Sigmoid colon (tissue), 7 donors: ENCODE measurements around the gene MAPKAPK3. TPM values are rescaled to one million over a fixed set of nuclear protein-coding genes. Genes with fewer than 3 reads are reported as not detected.

Experiments
- DNase-seq: peaks from one replicate; pipeline ENCODE4 v3.0.0-alpha.2; 2019
- H3K27ac ChIP-seq, 4 donors: fragments of 200-600 bp; sonication (generic); one replicate each; pipeline ENCODE4 v1.5.1; 2016 to 2019; ENCODE audit warnings: mild to moderate bottlenecking in 1 of 4
- H3K27me3 ChIP-seq, 3 donors: fragments of 200-600 bp; sonication (generic); one replicate each; pipeline ENCODE4 v1.5.1; 2019; ENCODE audit warnings: mild to moderate bottlenecking in 1 of 3
- H3K36me3 ChIP-seq, 4 donors: fragments of 200-600 bp; sonication (generic); one replicate each; pipeline ENCODE4 v1.5.1; 2016 to 2019
- H3K4me1 ChIP-seq, 4 donors: fragments of 200-600 bp; sonication (generic); one replicate each; pipeline ENCODE4 v1.5.1; 2017 to 2019
- H3K4me3 ChIP-seq, 4 donors: fragments of 200-600 bp; sonication (generic); one replicate each; pipeline ENCODE4 v1.5.1; 2017 to 2019; ENCODE audit warnings: mild to moderate bottlenecking in 2 of 4, moderate library complexity in 1 of 4
- H3K9me3 ChIP-seq, 4 donors: fragments of 200-600 bp in 3 of 4; sonication (generic) in 3 of 4; one replicate each; pipeline versions ENCODE4 v1.5.1 to v1.6.1; 2013 to 2019
- EP300 ChIP-seq, 4 donors: sonication (generic); formaldehyde crosslinking; IDR thresholded peaks; one replicate each; pipeline ENCODE4 v1.6.1; 2017; ENCODE audit warnings: antibody characterized with exemption in 4 of 4
- POLR2A ChIP-seq, 2 donors: fragments of 450-650 bp; IDR thresholded peaks; one replicate each; pipeline ENCODE4 v1.6.1; 2016; ENCODE audit warnings: antibody characterized with exemption in 2 of 2, mild to moderate bottlenecking in 2 of 2, moderate library complexity in 2 of 2
- POLR2AphosphoS5 ChIP-seq, 4 donors: sonication (generic); formaldehyde crosslinking; IDR thresholded peaks; one replicate each; pipeline ENCODE4 v1.6.1; 2017; ENCODE audit warnings: antibody characterized with exemption in 4 of 4
- WGBS, 2 donors: extraction: QIAGEN DNeasy Blood & Tissue Kit; methylation state at CpG; one replicate each; pipeline ENCODE4 v1.1.7; 2013; 5-methylcytosine and 5-hydroxymethylcytosine counted together
- intact Hi-C: fragments of 100-400 bp; cut with DNase I; formaldehyde crosslinking; loops from one replicate; pipeline ENCODE4 v1.15.1; 2023
- polyA plus RNA-seq, 3 donors: library from polyadenylated mRNA; stranded (reverse); fragments of 200-250 nt; gene quantifications; one replicate each; pipeline ENCODE4 v1.2.3, GENCODE V29; 2013
- total RNA-seq, 4 donors: library from RNA; depleted of rRNA; stranded (reverse); fragments of >200 nt; gene quantifications; one replicate each; pipeline ENCODE4 v1.1.0, GENCODE V29; 2016
- TF ChIP-seq, protein P1 (sequence below), 4 experiments: fragments of 450-650 bp in 3 of 4; fragments of 200-600 bp in 1 of 4; IDR thresholded peaks; one replicate each; pipeline ENCODE4 v1.5.1; 2016 to 2019; ENCODE audit warnings: antibody characterized with exemption in 4 of 4, mild to moderate bottlenecking in 3 of 4, moderate library complexity in 2 of 4
- donor health status: healthy with polysubstance abuse.
- donor health status: Bipolar disorder and iron deficiency.
- donor health status: healthy.

The MAPKAPK3 gene
- total and polyA plus RNA-seq, 7 donors: 15.2 to 32.8 (median 19.8) TPM

DNA sequence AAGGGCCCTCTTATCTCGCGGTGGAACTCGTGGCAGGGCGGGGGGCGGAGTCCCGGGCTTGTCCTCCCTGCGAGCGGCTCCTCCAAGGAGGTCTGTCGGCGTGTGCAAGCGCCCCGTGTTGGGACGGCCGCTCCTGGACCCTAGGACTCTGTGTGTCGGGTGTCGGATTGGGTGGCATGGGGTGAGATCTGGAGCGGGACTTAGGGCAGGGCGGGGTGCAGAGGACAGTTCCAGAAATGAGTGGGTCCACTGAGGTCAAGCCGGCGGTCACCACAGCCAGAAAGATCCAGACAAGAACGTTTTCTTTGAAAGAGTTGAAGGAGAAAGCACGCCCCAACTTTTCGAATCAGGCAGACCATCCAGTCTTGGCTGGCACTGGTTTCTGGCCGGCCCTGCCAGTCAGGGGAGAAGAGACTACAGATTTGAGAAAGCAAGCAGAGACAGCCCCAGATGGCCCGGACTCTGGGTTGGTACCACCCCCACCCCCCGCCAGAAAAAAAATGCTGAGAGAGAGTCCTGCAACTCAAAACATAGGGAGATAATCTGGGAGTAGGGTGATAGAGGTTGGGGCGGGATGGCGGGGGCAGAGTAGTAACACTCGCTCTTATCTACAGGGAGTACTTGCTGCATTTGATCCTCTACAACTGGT is 4.6 kb upstream of the MAPKAPK3 start:
- peak overlapping the region; percentile 78 to 87 (median 82) for H3K27ac ChIP-seq
- DNase-seq: no peak
- peaks cover 0 to 58% (median 35%) of the 10 kb centered on the region in 4 donors for H3K4me1 ChIP-seq
- peak in 1 of 2 donors; percentile 28 for TF ChIP-seq POLR2A (IDR thresholded peaks at IDR 0.05)
- no peak for TF ChIP-seq EP300 (IDR thresholded peaks at IDR 0.05)
- WGBS, 2 donors: 2 to 7% methylated on average over 29 of the region's 29 CpGs
- no peaks in the 10 kb centered on the region for H3K27me3 ChIP-seq
- no peaks in the 10 kb centered on the region for H3K9me3 ChIP-seq
- peaks cover 0 to 12% (median 3%) of the 10 kb centered on the region in 4 donors for H3K36me3 ChIP-seq
- H3K4me3 ChIP-seq: peak overlapping the region; percentile 47 to 73 (median 63)
- intact Hi-C loops: loop anchor here (5.0 to 10.0 kb wide), 2 partner anchors 265 to 272 kb away; partner anchors contain the start of gene ZMYND10

GRCh38 chr3:50612970-50613846 is 3.7 kb upstream of the MAPKAPK3 start:
- H3K36me3 ChIP-seq: peaks cover 0 to 3% (median 0%) of the 10 kb centered on the region in 4 donors
- intact Hi-C loops: loop anchor here (5.0 to 10.0 kb wide), 2 partner anchors 266 to 272 kb away; partner anchors contain the start of gene ZMYND10
- H3K4me3 ChIP-seq: peak overlapping the region in 1 of 4 donors; percentile 73
- peaks cover 0 to 67% (median 43%) of the 10 kb centered on the region in 4 donors for H3K4me1 ChIP-seq
- no peak for TF ChIP-seq EP300 (IDR thresholded peaks at IDR 0.05)
- no peak for DNase-seq
- 67% methylated on average over 6 of the region's 6 CpGs for WGBS, 2 donors
- H3K27me3 ChIP-seq: no peaks in the 10 kb centered on the region
- peak overlapping the region in 2 of 4 donors; percentile 78 to 87 for H3K27ac ChIP-seq
- no peaks in the 10 kb centered on the region for H3K9me3 ChIP-seq

- peaks cover 0 to 55% (median 37%) of the 10 kb centered on the region in 4 donors for H3K4me1 ChIP-seq
- 78 to 81% methylated on average over 1 of the region's 1 CpG for WGBS, 2 donors
These were observed 1.8 kb upstream of the MAPKAPK3 start for GRCh38 chr3:50615190-50615589.

DNA sequence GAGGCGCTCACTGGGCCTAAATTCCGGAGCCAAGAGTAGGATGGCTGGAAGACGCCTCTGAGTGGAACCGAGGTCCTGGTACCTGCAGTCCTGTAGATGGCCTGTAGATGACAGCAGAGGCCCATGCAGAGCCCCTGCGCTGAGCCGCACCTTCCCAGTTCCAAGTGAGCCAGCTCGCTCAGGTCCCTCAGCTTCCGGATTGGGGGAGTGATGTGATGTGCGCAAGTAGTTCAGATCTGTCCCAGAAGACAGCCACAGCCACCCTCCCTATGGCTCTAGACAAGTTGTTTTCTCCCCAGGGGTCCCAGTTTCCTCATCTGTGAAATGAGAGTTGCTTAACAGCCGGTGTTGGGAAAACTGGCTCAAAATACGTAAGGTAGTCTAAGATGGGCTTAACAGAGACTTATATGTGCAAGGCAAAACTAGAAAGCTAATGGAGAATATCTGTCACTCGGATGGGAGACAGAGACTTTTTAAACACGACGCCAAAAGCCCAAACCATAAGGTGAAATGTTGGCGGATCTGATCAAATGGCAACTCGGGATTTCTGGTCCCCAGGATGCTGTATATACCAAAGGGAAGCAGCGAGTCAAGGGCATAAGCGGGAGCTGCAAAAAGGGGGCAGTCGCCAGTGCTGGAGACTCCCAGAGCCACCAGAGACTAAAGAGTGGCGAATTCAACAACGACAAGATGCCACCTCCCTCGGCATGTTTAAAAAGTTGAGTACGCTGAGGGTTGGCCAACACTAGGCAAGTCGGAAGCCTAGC is 765 bp upstream of the MAPKAPK3 start:
- H3K27me3 ChIP-seq: no peaks in the 10 kb centered on the region
- peaks cover 0 to 45% (median 27%) of the 10 kb centered on the region in 4 donors for H3K4me1 ChIP-seq
- 1% methylated on average over 24 of the region's 24 CpGs for WGBS, 2 donors
- DNase-seq: peak; percentile 94
- no peaks in the 10 kb centered on the region for H3K36me3 ChIP-seq
- H3K4me3 ChIP-seq: peak overlapping the region; percentile 88 to 97 (median 92)
- TF ChIP-seq EP300 (IDR thresholded peaks at IDR 0.05) (no peak), POLR2AphosphoS5 (IDR thresholded peaks at IDR 0.05) (peak in 2 of 4 donors; percentile 12 to 34), POLR2A (IDR thresholded peaks at IDR 0.05) (no peak)
- TF ChIP-seq, protein P1, sequence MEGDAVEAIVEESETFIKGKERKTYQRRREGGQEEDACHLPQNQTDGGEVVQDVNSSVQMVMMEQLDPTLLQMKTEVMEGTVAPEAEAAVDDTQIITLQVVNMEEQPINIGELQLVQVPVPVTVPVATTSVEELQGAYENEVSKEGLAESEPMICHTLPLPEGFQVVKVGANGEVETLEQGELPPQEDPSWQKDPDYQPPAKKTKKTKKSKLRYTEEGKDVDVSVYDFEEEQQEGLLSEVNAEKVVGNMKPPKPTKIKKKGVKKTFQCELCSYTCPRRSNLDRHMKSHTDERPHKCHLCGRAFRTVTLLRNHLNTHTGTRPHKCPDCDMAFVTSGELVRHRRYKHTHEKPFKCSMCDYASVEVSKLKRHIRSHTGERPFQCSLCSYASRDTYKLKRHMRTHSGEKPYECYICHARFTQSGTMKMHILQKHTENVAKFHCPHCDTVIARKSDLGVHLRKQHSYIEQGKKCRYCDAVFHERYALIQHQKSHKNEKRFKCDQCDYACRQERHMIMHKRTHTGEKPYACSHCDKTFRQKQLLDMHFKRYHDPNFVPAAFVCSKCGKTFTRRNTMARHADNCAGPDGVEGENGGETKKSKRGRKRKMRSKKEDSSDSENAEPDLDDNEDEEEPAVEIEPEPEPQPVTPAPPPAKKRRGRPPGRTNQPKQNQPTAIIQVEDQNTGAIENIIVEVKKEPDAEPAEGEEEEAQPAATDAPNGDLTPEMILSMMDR (IDR thresholded peaks at IDR 0.05): peak; percentile 95 to 100 (median 98)
- H3K9me3 ChIP-seq: no peaks in the 10 kb centered on the region
- peak overlapping the region; percentile 84 to 91 (median 89) for H3K27ac ChIP-seq
- intact Hi-C loops: loop anchor here (1.0 to 10.0 kb wide), 7 partner anchors 59 to 886 kb away; partner anchors contain the start of genes DCAF1, DOCK3 and MANF

More at GRCh38 chr3:50615190-50615589, 1.8 kb upstream of the MAPKAPK3 start:
- Histone ChIP-seq H3K4me3 (no peak overlapping the region), H3K36me3 (no peaks in the 10 kb centered on the region), H3K9me3 (no peaks in the 10 kb centered on the region), H3K27ac (no peak overlapping the region), H3K27me3 (no peaks in the 10 kb centered on the region)
- DNase-seq: no peak
- intact Hi-C loops: loop anchor here (5.0 to 10.0 kb wide), 3 partner anchors 253 to 887 kb away; partner anchors contain the start of gene DCAF1
- TF ChIP-seq POLR2A (IDR thresholded peaks at IDR 0.05): no peak
- no peak for TF ChIP-seq EP300 (IDR thresholded peaks at IDR 0.05)
- TF ChIP-seq, protein P1 (IDR thresholded peaks at IDR 0.05): no peak
- TF ChIP-seq POLR2AphosphoS5 (IDR thresholded peaks at IDR 0.05): no peak

DNA sequence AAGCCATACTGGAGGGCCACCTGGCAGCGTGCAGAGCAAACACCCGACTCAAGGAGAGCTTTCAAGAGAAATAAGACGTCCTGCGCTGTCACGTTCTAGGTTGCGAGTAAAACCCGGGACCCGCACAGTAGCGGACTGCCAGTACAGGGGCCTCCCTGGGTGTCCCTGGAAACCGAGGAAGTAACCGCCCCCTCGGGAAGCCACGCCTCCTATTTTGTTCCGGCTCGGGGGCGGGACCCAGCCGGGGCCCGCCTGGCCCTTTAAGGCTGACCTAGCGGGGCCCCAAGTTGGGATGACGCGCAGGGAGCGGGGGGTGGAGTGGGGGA is 218 bp upstream of the MAPKAPK3 start:
- peaks cover 0 to 43% (median 24%) of the 10 kb centered on the region in 4 donors for H3K4me1 ChIP-seq
- TF ChIP-seq POLR2AphosphoS5 (IDR thresholded peaks at IDR 0.05) (peak in 3 of 4 donors; percentile 33 to 69 (median 49)), POLR2A (IDR thresholded peaks at IDR 0.05) (no peak), EP300 (IDR thresholded peaks at IDR 0.05) (no peak)
- TF ChIP-seq, protein P1 (IDR thresholded peaks at IDR 0.05): no peak
- intact Hi-C loops: loop anchor here (1.0 to 10.0 kb wide), 7 partner anchors 58 to 886 kb away; partner anchors contain the start of genes DCAF1, DOCK3 and MANF
- H3K27me3 ChIP-seq: no peaks in the 10 kb centered on the region
- WGBS, 2 donors: 0% methylated on average over 22 of the region's 22 CpGs
- H3K9me3 ChIP-seq: no peaks in the 10 kb centered on the region
- H3K36me3 ChIP-seq: no peaks in the 10 kb centered on the region
- H3K4me3 ChIP-seq: peak overlapping the region; percentile 88 to 97 (median 92)
- DNase-seq: peak; percentile 97
- H3K27ac ChIP-seq: peak overlapping the region; percentile 84 to 91 (median 89)
